Glutamatergic neuron (in vitro differentiated cells): ENCODE measurements around the gene PMF1. TPM values are rescaled to one million over a fixed set of nuclear protein-coding genes. Genes with fewer than 3 reads are reported as not detected.

Experiments
- DNase-seq: peaks from one replicate; pipeline ENCODE4 v3.0.0; 2022
- H3K27ac Mint-ChIP-seq: one replicate; pipeline ENCODE4 v1.8.0; 2020; ENCODE audit warnings: mild to moderate bottlenecking, mixed read lengths, inconsistent platforms; ENCODE audit not compliant: unreplicated experiment
- H3K27me3 Mint-ChIP-seq: one replicate; pipeline ENCODE4 v1.8.0; 2020; ENCODE audit warnings: mild to moderate bottlenecking, moderate library complexity, mixed read lengths, inconsistent platforms; ENCODE audit not compliant: unreplicated experiment
- H3K36me3 Mint-ChIP-seq: one replicate; pipeline ENCODE4 v1.8.0; 2020; ENCODE audit warnings: mild to moderate bottlenecking, mixed read lengths, inconsistent platforms; ENCODE audit not compliant: unreplicated experiment
- H3K4me1 Mint-ChIP-seq: one replicate; pipeline ENCODE4 v1.8.0; 2020; ENCODE audit warnings: mild to moderate bottlenecking, low read depth, mixed read lengths, inconsistent platforms; ENCODE audit not compliant: unreplicated experiment
- H3K4me3 Mint-ChIP-seq: one replicate; pipeline ENCODE4 v1.8.0; 2020; ENCODE audit warnings: mild to moderate bottlenecking, mixed read lengths, inconsistent platforms; ENCODE audit not compliant: unreplicated experiment
- H3K9me3 Mint-ChIP-seq: one replicate; pipeline ENCODE4 v1.8.0; 2020; ENCODE audit warnings: mild to moderate bottlenecking, moderate library complexity, mixed read lengths, inconsistent platforms; ENCODE audit not compliant: unreplicated experiment
- total RNA-seq: library from RNA; stranded (reverse); fragmentation: NEBNext Ultra II Directional; extraction: Animal tissue kit (Norgen Biotek cat#: 25700); gene quantifications from one replicate; pipeline ENCODE4 v1.2.1, GENCODE V29; 2021; ENCODE audit not compliant: unreplicated experiment
- TF ChIP-seq, protein P1 (sequence below): fragments of 200-600 bp; sonication (generic); IDR thresholded peaks from one replicate; pipeline ENCODE4 v1.5.0; 2021; ENCODE audit not compliant: partially characterized antibody, unreplicated experiment

Gene PMF1
- total RNA-seq, 1 donor from 2014 or later: 31.6 TPM

- Mint-ChIP-seq H3K27me3 (peaks cover 4% of the 10 kb centered on the region), H3K4me3 (peak overlapping the region; percentile 99), H3K27ac (peak overlapping the region; percentile 84), H3K4me1 (peaks cover 16% of the 10 kb centered on the region), H3K36me3 (no peaks in the 10 kb centered on the region), H3K9me3 (peaks cover 5% of the 10 kb centered on the region)
- TF ChIP-seq, protein P1, sequence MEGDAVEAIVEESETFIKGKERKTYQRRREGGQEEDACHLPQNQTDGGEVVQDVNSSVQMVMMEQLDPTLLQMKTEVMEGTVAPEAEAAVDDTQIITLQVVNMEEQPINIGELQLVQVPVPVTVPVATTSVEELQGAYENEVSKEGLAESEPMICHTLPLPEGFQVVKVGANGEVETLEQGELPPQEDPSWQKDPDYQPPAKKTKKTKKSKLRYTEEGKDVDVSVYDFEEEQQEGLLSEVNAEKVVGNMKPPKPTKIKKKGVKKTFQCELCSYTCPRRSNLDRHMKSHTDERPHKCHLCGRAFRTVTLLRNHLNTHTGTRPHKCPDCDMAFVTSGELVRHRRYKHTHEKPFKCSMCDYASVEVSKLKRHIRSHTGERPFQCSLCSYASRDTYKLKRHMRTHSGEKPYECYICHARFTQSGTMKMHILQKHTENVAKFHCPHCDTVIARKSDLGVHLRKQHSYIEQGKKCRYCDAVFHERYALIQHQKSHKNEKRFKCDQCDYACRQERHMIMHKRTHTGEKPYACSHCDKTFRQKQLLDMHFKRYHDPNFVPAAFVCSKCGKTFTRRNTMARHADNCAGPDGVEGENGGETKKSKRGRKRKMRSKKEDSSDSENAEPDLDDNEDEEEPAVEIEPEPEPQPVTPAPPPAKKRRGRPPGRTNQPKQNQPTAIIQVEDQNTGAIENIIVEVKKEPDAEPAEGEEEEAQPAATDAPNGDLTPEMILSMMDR: no peak
- DNase-seq: no peak
Observed at GRCh38 chr1:156194300-156194652, 18.5 kb upstream of the PMF1 start.

GRCh38 chr1:156195853-156196252 is 17.0 kb upstream of the PMF1 start:
- DNase-seq: no peak
- Mint-ChIP-seq H3K36me3 (no peaks in the 10 kb centered on the region), H3K27ac (peak overlapping the region; percentile 72), H3K4me1 (peaks cover 16% of the 10 kb centered on the region), H3K4me3 (peak overlapping the region; percentile 99), H3K9me3 (peaks cover 5% of the 10 kb centered on the region), H3K27me3 (peaks cover 4% of the 10 kb centered on the region)
- TF ChIP-seq, protein P1: no peak

GRCh38 chr1:156196445-156196844 is 16.4 kb upstream of the PMF1 start:
- H3K36me3 Mint-ChIP-seq: no peaks in the 10 kb centered on the region
- H3K4me1 Mint-ChIP-seq: peaks cover 16% of the 10 kb centered on the region
- DNase-seq: no peak
- no peak overlapping the region for H3K4me3 Mint-ChIP-seq
- H3K27ac Mint-ChIP-seq: no peak overlapping the region
- peaks cover 4% of the 10 kb centered on the region for H3K27me3 Mint-ChIP-seq
- peaks cover 5% of the 10 kb centered on the region for H3K9me3 Mint-ChIP-seq
- TF ChIP-seq, protein P1: no peak

DNA sequence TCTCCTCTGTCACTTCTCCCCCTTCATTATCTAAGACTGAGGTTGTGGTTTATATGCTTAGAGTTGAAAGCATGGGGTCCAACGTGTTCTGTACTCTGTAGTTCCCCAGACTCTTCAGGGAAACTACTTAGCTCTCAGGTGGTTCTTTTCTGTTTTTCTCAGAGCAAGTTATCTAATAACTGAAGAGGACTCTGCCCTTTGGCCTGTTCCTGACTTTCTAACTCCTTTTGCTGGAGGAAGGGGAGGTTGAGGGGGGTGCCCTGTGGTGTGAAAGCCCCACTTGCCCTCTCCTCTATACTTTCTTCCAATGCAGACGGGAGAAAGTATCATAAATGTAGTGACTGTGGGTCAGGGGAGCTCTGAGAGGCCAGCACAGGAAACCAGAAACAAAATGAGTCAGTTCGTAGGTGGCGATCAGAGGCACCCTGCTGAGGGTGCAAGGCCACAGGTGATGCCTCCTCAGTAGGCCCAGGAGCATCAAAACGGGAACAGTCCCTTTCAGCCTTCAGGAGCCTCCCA is 13.9 kb upstream of the PMF1 start:
- Mint-ChIP-seq H3K4me1 (peaks cover 14% of the 10 kb centered on the region), H3K9me3 (peaks cover 5% of the 10 kb centered on the region), H3K4me3 (no peak overlapping the region), H3K27ac (no peak overlapping the region), H3K27me3 (peaks cover 1% of the 10 kb centered on the region), H3K36me3 (no peaks in the 10 kb centered on the region)
- TF ChIP-seq, protein P1: no peak
- DNase-seq: no peak

- no peaks in the 10 kb centered on the region for H3K27me3 Mint-ChIP-seq
- peaks cover 11% of the 10 kb centered on the region for H3K4me1 Mint-ChIP-seq
- no peaks in the 10 kb centered on the region for H3K9me3 Mint-ChIP-seq
- no peak overlapping the region for H3K27ac Mint-ChIP-seq
- TF ChIP-seq, protein P1: no peak
- DNase-seq: no peak
- H3K4me3 Mint-ChIP-seq: no peak overlapping the region
- no peaks in the 10 kb centered on the region for H3K36me3 Mint-ChIP-seq
Observed at GRCh38 chr1:156200044-156200443, 12.8 kb upstream of the PMF1 start.
